ENCODE measurements around the gene RNF103.
"Not testable (repeated sequence)": the region's sequence is repeated elsewhere in the genome, so short reads cannot be mapped to it uniquely, and the experiment has no call there.

RNF103 gene

DNA sequence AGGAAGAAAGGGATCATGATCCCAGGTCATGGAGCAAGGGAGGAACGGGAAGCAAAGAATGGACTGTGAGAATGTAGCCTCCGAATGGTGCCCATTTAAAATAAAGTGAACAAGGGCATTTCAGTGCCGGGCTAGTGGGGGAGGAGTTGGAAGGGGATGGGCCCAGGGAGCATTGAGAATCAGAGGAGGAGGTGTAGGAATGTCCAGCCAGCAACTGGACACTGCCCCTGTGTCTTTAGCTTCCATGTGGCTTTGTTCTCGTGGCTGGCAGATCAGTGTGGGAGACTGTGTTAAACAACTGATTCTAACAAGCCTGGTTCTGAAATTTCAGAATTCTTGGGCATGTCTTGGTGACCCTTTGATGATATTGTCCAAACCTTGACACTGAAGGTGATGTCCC, 1.4 kb upstream of the RNF103 start:
- no peak for DNase-seq (ENCODE audit: low read depth in 2 of 2)

- DNase-seq (ENCODE audit: low read depth in 2 of 2) = no peak
These were observed 542 bp upstream of the RNF103 start for GRCh38 chr2:86624267-86624547.

- no peak for DNase-seq (ENCODE audit: low read depth in 2 of 2)
These were observed 597 bp downstream of the RNF103 start for GRCh38 chr2:86623043-86623493.

DNA sequence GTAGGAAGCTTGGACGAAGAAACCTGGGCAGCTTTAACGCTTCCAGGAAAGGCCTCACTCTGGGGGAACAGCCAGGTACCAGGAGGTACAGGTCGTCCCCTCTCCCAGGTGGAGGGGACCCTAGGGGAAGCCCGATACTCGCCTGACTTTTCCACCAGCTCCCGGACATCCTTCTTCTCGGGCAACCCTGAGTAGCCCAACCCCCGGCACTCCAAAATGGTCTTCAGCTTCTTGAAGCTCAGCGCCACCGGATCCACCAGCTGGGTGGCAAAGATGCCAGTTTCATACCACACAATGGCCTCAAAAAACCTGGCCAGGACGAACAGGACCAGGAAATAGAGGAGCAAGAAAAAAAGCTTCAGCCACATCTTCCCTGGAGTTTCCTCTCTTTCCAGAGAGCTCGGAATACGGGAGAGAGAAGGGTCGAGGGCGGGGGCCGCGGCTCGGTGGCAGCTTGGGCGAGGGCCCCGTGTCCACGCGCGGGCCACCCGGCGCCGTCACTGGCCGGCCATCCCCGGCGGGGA, 1.1 kb downstream of the RNF103 start:
- no peak for DNase-seq (ENCODE audit: low read depth in 2 of 2)

GRCh38 chr2:86621280-86621943, 2.3 kb downstream of the RNF103 start:
- no peak for DNase-seq (ENCODE audit: low read depth in 2 of 2)

- DNase-seq (ENCODE audit: low read depth in 2 of 2) = no peak
These were observed 5.9 kb downstream of the RNF103 start for GRCh38 chr2:86617738-86618137.

DNA sequence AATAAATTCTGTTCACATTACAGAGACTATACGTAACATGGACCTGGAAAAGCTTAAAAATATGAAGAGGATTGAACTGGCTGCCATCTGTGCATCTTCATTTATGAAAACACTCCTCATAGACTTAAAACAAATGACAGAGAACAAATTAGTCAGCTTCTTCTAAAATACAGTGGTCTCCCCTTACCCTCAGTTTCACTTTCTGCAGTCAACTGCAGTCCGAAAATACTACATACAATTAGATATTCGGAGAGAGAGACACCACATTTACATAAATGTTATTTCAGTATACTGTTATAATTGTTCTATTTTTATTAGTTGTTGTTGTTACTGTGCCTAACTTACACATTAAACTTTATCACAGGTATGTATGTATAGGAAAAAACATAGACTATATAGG, 6.5 kb downstream of the RNF103 start:
- DNase-seq (ENCODE audit: low read depth in 2 of 2) = no peak

DNA sequence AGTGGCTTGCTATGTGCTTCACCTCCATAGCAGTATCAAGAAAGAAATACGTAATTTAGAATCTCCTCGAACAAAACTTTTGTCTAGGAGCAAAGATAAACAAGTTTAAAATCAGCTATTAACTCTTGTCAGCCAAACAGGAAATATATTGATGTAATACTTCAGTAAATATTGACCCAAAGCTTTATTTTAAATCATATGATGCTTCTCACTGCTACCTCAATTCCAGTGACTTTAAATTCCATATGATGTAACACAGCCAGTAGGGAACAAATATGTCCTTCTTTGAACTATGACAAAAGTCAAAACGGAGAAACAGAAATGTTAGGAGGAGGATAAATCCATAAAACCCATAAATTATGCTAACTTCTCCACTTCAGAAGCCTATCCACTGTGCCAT, 7.2 kb downstream of the RNF103 start:
- no peak for DNase-seq (ENCODE audit: low read depth in 2 of 2)

DNA sequence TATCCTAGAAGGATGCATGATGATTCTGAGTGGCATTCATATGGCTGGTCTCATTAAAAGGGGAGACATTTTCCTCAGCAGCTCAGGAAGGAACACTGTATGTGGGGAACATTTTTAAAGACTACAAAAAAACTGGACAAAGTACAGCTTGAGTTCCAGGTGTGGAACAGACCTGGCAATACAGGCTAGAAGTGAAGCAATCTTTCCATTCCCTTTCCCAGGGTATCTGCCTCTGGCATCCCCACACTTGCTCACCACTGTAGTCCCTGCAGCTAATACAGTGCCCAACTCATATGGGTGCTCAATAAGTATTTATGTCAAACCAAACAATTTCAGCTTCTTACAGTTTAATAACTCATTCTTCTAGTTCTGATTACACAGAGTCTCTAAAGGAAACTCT, 8.1 kb downstream of the RNF103 start:
- DNase-seq (ENCODE audit: low read depth in 2 of 2) = no peak

- no peak for DNase-seq (ENCODE audit: low read depth in 2 of 2)
These were observed 10.2 kb downstream of the RNF103 start for GRCh38 chr2:86613515-86613914.

- DNase-seq (ENCODE audit: low read depth in 2 of 2) = no peak
These were observed 12.8 kb downstream of the RNF103 start for GRCh38 chr2:86610871-86611270.

DNA sequence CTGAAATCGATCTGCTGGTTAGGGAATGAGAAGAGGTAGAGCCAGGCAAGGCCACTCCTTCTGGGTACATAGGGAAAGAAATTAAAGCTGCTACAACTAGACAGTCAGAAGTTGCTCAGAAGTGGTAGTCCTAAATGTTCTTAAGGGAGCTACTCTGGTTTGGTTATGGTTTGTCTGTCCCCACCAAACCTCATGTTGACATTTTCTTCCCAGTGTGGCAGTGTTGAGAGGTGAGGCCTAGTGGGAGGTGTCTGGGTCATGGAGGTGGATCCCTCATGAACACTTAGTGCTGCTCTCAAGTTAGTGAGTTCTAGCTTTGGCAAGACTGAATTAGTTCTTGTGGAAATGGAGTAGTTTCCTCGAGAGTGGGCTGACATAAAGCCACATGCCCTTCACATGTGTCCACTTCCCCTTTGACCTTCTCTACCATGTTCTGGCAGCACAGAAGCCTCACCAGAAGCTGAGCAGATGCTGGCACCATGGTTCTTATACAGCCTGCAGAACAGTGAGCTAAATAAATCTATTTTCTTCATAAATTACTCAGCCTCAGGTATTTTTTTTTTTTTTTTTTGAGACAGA, 14.7 kb downstream of the RNF103 start:
- no peak for DNase-seq (ENCODE audit: low read depth in 2 of 2)

- no peak for DNase-seq (ENCODE audit: low read depth in 2 of 2)
These were observed 19.8 kb downstream of the RNF103 start for GRCh38 chr2:86603905-86604304.

DNA sequence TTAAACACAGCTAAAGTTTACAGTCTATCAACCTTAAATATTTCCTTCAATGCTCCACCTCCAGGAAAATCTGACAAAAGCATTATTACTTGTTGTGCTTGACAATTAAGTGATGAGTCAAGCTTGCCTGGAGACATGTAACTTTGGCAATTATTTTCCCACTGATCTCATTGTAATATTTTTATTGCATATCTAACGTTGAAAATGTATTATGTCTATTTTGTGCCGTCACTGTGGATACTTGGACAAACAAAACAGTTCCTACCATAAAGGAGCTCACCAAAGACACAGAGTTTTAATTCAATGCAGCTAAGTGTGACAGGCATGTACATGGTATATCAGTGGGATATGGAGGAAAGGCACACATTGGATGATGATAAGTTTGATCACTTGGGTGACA, 24.7 kb downstream of the RNF103 start:
- DNase-seq (ENCODE audit: low read depth in 2 of 2) = no peak

DNA sequence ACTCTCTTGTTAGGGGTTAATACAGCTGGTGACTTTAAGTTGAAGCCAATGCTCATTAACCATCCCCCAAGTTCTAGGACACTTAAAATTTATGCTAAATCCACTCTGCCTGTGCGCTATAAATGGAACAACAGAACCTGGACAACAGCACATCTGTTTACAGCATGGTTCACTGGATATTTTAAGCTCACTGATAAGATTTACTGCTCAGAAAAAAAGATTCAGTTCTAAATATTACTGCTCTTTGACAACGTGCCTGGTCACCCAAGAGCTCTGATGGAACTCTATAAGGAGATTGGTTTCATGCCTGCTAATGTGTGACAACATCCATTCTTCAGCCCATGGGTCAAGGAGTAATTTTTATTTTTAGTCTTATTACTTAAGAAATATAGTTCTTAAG, 27.5 kb downstream of the RNF103 start:
- no peak for DNase-seq (ENCODE audit: low read depth in 2 of 2)

DNA sequence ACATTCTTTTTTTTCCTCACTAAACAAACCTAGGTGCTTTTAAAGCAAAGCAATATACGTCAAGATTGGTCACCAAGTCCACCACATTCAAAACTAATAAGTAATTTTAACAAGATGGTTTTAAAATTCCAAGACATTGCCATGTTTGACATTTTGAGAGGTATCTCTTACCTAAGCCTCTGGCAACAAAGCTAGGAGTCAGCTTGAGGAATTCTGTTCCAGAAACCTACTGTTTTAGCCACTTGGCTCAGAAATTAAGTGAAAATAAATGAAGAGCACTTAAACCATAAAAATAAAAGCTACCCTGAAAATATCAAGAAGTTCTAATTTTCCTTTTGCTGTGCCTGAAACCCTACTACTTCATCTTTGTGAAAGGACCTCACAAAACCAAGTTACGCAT, 30.4 kb downstream of the RNF103 start:
- no peak for DNase-seq (ENCODE audit: low read depth in 2 of 2)

DNA sequence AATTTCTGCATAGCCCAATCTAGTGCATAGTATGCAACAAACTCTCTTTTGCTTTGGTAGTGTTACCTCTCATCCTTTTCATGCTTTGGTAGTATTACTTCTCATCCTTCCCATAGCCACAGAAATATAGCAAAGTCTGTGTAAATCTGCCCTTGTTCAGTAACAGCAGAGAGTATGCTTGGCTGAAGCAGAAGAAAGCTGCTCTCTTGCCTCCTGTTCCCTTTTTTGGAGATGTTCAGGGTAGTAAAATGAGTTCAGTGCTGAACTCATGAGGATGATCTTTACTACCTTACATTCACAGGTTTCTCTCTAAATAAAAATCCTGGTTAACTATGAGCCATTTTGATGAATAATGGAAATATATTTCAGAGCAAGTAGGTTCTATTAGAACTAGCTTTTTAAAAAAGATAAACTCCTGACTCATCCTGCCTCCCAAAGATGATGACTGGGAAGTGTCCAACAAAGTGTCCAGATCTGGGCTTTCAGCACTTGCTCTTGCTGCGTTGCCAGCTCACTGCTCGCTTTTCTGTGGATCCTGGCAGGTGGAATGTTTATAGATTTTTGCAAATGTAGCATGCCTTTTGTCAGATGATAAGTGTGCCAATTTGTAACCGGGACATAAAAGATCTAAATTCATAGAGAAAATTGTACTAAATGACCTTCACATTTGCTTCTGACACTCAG, 31.0 kb downstream of the RNF103 start:
- DNase-seq (ENCODE audit: low read depth in 2 of 2) = no peak

- not testable (repeated sequence) for DNase-seq (ENCODE audit: low read depth in 2 of 2)
These were observed 34.0 kb downstream of the RNF103 start for GRCh38 chr2:86589701-86590100.

GRCh38 chr2:86584151-86584913, 39.3 kb downstream of the RNF103 start:
- no peak for DNase-seq (ENCODE audit: low read depth in 2 of 2)

GRCh38 chr2:86580560-86580959, 43.1 kb downstream of the RNF103 start:
- no peak for DNase-seq (ENCODE audit: low read depth in 2 of 2)

- no peak for DNase-seq (ENCODE audit: low read depth in 2 of 2)
These were observed 45.7 kb downstream of the RNF103 start for GRCh38 chr2:86577817-86578456.

GRCh38 chr2:86570059-86570458, 53.6 kb downstream of the RNF103 start:
- DNase-seq (ENCODE audit: low read depth in 2 of 2) = no peak

Measured in stimulated activated CD8-positive, alpha-beta memory T cell treated with anti-CD3 and anti-CD28 coated beads, Interleukin-7, amount 100 ng/mL, for 1 hour (primary cell).